GM06990 (cell line): ENCODE measurements around the gene ZFC3H1.

Source experiments
- DNase-seq: peaks from one replicate; pipeline ENCODE4 v3.0.0-alpha.2; 2011; ENCODE audit not compliant: insufficient read length; ENCODE audit errors: extremely low read depth
- H3K27me3 ChIP-seq: replicated peaks from 2 replicates; pipeline ENCODE4 v1.6.0; 2011; ENCODE audit warnings: low read length; ENCODE audit not compliant: control insufficient read depth, insufficient read depth
- H3K36me3 ChIP-seq: 2 replicates; pipeline ENCODE4 v1.5.1; 2011; ENCODE audit warnings: low read length; ENCODE audit not compliant: control insufficient read depth, insufficient read depth
- H3K4me3 ChIP-seq: replicated peaks from 2 replicates; pipeline ENCODE4 v1.5.1; 2011; ENCODE audit warnings: low read depth, mild to moderate bottlenecking, control low read depth, low read length
- CTCF ChIP-seq: IDR thresholded peaks from 2 replicates; pipeline ENCODE4 v1.5.1; 2011; ENCODE audit warnings: low read length, control low read depth, mild to moderate bottlenecking, inconsistent platforms; ENCODE audit not compliant: insufficient read depth, poor library complexity, severe bottlenecking

ZFC3H1 gene

GRCh38 chr12:71602761-71603577, 60.7 kb downstream of the ZFC3H1 start:
- TF ChIP-seq CTCF: no peak
- Histone ChIP-seq H3K4me3 (no peak overlapping the region), H3K27me3 (no peaks in the 10 kb centered on the region), H3K36me3 (no peaks in the 10 kb centered on the region; the same call in 1 of the 2 replicates)
- DNase-seq: no peak

- Histone ChIP-seq H3K36me3 (no peaks in the 10 kb centered on the region; the same call in 1 of the 2 replicates), H3K27me3 (no peaks in the 10 kb centered on the region), H3K4me3 (no peak overlapping the region)
- DNase-seq: no peak
- TF ChIP-seq CTCF: no peak
Observed at GRCh38 chr12:71601546-71601945, 62.1 kb downstream of the ZFC3H1 start.

- DNase-seq: no peak
- no peak overlapping the region for H3K4me3 ChIP-seq
- H3K36me3 ChIP-seq: no peaks in the 10 kb centered on the region
- no peaks in the 10 kb centered on the region for H3K27me3 ChIP-seq
- no peak for TF ChIP-seq CTCF
Observed at GRCh38 chr12:71599210-71599609, 64.4 kb downstream of the ZFC3H1 start.

GRCh38 chr12:71594214-71594948, 69.3 kb downstream of the ZFC3H1 start:
- Histone ChIP-seq H3K4me3 (no peak overlapping the region), H3K27me3 (no peaks in the 10 kb centered on the region; the same call in 1 of the 2 replicates)
- DNase-seq: no peak

GRCh38 chr12:71592841-71593240, 70.8 kb downstream of the ZFC3H1 start:
- no peak for TF ChIP-seq CTCF
- H3K36me3 ChIP-seq: no peaks in the 10 kb centered on the region
- no peak overlapping the region for H3K4me3 ChIP-seq
- H3K27me3 ChIP-seq: no peaks in the 10 kb centered on the region; the same call in 1 of the 2 replicates
- no peak for DNase-seq

More at GRCh38 chr12:71594214-71594948, 69.3 kb downstream of the ZFC3H1 start:
- TF ChIP-seq CTCF: no peak
- H3K36me3 ChIP-seq: no peaks in the 10 kb centered on the region
